DMS53 (cell line): ENCODE measurements around the gene ARFGAP3.
"Not testable (repeated sequence)": the region's sequence is repeated elsewhere in the genome, so short reads cannot be mapped to it uniquely, and the experiment has no call there.

Source experiments
- DNase-seq: peaks from one replicate; lab custom pipeline; 2025; lab: John Stamatoyannopoulos, UW

The ARFGAP3 gene

DNA sequence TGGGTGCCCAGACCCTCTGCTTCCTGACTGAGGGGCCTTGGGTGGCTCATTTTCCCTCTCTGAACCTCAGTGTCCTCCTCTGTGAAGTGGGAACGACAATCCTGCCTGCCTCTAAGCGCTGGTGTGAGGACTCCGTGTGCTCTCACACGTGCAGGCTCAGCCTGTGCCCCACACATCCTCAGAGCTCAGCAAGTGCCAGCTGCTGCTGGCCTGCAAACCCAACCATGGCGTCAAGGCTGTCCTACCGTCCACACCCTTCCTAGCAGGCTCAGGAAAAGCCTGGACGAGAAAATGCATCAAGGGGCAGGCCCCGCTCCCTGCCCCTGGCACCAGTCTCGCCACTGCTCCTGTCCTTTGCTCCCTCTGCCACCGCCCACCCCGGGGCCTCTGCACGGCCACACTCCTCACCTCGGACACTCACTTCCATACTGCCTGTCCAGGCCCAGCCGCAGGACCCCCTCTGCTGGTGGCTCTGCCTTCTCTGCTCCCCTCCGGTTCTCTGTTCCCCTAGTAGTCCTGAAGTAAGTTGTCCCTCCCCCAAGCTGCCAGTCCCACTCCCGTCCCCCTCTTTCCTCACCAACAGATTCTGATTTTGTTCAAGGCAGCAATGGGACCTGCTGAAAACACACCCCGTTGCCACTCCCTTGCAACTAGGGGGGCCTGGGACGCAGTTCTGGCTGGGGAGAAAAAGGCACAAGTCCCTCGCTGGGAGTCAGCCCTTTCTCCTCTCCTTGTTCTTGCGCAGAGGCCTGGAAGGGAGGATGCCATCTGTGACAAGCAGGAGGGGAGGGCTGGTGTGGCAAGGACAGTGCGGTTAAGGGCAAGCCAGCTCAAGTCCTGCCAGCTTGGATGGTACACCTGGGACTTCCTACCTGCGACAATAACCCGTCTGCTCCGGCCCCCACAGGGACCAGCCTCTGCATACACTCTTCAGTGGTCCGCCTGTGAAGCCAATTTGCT is 62.2 kb downstream of the ARFGAP3 start:
- no peak for DNase-seq

DNA sequence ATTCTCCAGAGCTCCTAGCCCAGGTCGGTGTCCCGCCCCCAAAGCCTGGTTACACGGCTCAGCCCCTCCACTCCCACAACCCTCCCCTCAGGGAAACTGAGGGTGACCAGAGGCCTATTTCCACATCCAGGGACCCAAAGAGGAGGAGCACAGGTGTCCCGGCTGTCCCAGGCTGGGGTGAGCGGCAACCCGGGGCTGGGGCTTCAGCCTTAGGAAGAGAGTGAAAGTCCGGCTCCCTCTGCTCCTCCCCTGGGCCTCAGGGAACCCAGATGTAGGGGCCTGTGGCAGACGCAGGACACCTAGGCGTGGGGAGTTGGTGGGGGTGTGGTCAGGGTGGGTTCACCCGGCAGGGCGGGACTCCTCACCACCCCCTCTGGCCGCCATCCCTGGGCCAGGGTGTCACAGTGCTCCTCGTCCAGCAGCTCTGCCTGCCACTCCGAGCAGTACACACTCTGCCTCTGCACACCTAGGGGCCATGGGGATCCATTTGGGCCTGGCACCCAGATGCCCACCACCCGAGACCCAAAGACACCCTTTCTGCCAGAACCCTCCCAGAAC is 63.1 kb downstream of the ARFGAP3 start:
- no peak for DNase-seq

DNA sequence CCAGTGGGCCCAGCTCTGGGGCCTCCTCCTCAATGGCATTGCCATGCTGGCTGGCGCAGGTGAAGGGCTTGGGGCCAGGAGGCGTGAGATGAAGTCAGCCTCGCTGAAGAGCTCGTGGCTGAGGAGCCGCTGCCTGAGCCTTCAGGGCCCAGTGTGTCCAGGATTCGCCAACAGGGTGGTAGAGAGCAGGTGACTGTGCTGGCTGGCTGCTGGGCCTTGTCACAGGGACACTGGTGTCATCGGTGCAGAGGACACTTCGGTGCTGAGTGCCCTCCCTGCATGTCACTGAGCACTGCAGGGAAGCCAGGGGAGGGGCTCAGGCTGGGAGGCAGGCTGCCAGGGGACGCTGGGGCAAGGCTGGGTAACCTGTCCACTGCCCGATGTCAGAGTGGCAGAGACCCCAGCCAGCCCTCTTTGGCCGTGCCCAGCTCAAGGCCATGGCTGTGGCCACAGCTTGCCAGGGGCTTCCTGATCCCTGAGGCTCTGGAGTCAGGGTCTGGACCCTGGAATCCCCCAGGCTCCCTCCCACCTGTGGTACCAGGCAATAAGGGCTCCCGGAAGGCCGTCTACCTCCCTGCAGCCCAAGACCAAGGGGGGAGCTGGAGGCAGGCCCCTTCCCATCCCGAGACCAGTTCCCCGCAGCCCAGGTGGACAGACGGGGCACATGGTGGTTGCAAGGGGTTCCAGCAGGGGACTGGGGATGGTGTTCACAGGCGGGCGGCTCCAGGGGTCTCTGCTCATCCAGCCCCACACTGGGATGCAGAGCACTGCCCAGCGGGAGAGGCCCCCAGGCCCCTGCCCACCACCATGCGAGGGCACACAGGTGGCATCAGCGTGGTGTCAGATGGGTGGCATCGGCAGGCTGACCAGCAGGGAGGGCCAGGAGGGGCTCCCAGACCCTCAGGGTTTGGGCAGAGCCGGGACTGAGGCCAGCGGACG is 63.9 kb downstream of the ARFGAP3 start:
- DNase-seq = peak; percentile 15

DNA sequence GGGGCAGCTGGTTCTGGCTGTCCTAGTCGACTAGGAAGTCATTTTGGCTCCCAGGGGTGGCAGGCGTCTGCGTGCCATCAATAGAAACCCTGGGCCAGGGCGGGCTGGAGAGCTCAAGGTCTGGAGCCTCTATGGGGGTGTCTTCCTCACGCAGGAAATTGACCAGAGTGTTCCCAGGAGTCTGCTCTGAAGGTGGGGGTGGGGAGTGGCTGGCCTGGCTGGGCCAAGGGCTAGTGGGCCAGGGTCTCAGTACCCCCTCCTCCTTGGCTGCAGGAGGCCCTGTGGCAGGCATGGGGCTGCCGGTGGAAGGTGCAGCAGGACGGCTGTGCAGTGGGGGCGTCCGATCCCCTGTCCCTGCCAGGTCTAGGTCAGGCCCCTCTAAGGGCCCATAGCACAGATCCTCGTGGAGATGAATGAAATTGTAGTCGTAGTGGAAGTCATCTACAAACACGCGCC is 64.6 kb downstream of the ARFGAP3 start:
- DNase-seq = no peak

DNA sequence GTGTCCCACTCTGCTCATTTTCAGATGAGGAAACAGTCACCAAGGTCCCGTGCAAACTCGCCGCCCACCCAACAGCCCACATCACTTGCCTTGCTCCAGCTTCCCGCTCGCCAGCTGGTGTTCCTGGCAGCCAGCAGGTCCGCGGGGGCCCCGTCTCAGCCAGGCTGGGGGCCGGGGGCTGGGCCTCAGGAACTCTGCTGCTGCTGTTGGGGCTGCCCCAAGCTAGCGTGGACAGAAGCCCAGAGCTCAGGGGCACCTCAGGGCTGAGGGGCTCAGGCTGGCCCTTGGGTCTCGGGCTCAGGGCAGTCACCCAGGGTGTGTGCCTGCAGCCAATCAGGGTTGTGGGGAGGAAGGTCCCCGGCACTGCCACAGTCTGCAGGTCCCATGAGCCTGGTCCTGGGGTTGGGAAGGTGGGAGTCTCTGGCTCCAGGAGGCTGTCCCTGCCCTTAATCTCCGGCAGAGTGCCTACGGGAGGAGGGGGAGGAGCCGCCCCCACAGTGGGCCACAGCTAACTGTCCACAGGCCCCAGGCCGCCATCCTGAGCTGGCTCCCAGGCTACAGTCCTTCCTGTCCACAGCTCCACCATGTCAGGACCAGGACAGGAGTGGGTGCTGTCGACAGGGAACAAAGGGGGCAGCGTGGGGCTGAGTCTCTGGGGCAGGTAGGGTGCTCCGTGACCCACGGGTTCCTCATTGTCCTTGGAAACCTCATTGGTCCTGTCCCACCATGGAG is 65.2 kb downstream of the ARFGAP3 start:
- no peak for DNase-seq

DNA sequence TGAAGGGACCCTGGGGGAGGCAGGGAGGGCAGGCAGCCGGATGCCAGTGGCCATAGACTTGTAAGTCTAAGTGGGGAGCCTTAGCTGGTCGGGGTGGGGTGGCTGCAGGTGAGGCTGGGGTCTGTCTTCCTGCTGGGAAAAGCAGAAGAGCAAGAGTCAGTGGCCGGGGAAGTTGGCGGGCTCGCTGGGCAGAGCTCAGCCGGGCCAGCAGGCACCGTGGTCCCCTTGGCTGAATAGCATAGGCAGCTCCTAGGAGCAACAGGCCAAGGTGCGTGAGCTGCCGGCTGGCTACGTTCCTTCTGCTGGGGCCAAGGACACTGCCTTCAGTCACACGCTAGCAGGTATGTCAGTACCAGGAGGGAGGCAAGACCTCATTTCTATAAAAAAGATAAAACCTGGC is 68.6 kb downstream of the ARFGAP3 start:
- DNase-seq = no peak

DNA sequence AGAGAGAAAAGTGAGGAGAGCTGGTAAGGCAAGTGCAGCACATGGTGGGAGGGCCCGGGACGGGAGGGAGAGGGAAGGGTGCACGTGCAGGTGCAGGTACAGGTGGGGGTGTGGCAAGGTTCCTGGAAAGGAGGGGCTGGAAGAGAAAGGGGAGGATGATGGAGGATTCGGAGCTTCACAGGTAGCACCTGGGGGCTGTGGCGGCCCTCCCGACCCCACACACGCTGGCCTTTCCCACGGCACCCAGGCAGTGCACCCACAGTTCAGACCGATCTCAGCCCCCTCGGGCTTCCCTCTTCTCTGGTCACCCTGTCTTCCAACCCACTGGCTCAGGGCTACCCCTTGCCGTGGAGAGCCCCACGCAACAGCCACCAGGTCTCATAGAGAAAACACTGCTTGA is 69.1 kb downstream of the ARFGAP3 start:
- DNase-seq = no peak

DNA sequence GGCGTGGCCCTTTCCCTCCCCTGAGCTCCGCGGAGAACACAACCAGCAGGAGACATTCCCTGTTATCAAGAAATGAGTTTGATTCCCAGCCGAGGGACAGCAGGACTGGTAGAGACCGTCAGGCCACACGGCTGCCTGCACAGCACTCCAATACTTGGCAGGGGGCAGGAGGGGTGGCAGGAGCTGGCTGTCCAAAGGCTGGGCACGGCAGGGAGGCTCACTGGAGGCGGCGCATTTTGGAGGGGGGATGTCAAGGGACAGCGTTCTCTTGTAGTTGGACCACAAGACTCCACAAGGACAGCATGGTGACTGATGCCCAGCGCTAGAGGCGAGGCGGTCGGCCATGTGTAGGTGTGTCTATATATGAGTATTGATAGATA is 69.7 kb downstream of the ARFGAP3 start:
- DNase-seq = no peak

DNA sequence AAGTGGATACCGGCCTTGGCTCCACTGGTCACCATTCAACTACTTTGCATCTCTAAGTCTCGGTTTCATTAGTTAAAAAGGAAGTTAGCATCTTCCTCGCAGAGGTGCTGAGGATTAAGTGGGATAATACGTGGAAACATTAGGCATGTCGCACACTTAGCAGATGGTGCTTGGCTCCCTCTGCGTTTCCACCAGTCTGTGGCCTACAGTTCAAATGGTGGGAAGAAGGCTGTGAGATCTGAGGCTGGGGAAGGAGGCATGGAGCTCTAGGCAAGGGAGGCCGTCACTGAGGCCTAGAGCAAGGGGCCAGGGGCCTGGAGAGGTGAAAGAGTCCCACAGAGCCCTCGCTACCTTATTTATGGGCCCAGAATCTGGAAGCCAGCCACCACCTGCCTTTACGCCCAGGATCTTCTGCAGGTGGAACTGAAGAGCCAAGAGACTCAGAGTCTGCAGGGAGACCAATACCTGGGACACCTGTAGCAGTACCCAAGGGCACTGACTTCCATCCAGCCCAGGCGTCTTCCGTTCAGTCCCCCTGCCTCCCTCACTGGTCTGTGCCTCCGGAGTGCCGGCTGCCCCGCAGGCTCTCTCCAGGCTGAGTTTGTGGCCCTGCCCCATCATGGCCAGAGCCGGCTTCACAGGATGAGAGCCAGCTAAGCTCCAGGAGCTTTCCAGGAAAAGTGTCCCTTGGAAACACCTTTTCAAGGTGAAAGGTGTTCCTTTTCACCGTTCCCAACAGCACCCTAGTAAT is 70.3 kb downstream of the ARFGAP3 start:
- no peak for DNase-seq

DNA sequence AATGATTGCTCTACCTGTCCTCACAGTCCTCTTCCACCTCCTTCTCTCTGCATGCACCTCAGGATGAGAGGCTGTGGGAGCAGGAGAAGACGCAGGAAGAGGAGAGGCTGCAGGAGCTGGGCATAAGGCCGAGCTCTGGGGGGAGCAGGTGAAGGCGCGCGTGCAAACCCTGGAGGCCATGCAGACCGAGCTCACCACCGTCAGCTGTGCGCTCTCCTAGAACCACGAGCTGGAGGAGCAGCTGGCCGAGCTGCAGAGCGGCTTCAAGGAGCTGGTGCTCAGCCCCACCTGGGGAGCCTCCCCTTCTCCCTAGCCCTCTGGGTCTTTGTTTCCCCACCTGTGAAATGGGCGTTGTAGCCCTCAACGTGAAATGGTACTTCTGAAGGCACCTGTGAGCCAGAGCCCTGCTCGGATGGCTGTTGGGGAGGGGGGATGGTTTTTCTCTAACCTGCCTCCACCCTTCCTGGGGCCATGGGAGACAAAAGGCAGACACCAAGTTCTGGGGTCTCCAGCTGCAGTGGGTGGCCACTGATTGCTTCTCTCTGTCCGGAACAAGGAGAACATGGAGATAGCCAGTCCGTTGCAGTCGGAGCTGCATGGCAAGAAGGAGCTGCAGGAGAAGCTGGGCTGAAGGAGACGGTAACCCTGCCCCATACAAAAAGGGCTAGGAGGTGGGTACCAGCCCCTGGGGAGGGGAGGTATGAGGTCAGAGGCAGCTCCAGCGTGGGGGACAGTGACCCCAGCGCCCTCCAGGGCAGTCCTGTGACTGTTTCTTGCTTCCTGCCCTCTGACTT is 71.2 kb downstream of the ARFGAP3 start:
- no peak for DNase-seq

DNA sequence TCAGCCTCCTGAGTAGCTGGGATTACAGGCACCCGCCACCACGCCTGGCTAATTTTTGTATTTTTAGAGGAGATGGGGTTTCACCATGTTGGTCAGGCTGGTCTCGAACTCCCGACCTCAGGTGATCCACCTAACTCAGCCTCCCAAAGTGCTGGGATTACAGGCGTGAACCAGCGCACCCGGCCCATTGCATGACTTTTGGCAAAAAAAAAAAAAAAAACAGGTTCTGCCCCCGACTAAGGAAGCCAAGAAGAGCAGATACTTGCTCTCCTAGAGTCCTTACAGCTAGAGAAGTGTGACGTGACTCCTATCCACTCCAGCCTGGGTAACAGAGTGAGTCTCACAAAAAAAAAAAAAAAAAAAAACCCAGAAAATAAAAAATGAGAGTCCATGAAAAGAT is 74.8 kb downstream of the ARFGAP3 start:
- not testable (repeated sequence) for DNase-seq

DNA sequence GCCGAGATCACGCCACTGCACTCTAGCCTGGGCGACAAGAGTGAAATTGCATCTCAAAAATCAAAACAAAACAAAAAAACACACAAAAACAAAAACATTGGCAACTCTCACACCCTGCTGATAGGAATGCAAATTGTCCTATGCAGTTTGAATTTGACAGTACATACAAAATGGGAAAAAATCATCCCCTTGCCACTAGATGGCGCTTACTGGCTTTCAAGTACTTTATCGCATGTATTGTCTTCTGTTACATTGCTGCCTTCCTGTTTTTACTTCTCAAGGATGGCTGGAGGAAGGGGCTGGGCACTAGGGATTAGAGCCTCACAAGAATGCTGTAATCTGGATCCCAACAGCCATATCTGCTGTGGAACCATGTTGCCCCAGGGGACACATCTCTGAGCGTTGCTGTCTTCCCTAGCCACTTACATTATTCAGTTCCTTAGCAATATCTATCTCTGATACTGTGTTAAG is 77.0 kb downstream of the ARFGAP3 start:
- DNase-seq = peak; percentile 88

DNA sequence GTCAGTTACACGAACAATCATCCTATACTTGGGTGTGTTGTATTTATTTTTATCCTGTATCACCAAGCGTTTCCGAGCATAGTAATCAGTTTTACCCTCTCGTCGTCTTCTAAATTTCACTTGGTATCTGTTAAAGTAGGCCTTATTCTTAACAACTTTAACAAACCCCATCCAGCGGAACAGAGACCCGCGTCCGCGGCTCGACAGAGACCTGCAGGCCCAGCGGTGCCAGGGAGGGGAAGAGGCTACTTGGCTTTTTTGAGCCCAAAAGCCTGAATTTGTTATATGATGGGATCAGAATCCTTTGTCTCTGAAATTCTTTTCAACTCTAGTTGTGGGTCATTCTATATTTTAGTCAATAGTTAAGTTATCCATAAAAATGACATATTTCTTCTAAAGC is 79.9 kb downstream of the ARFGAP3 start:
- no peak for DNase-seq

DNA sequence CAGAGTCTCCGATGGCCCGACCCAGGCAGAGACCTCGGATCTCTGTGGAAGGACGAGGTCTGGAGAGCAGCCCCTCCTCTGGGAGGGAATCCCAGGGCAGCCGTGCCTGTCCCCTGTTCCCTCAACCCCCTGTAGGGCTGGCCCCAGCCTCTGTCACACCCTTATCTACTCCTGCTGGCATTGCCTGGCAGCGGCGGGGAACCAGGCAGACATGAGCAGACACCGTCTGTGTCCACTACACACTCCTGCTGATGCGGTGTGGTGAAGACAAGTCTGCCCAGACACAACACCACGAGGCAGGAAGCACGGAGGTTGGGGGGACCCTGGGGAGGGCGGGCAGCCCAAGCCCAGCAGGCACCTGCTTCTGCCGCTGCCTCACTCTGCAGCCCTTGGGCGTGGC is 83.9 kb downstream of the ARFGAP3 start:
- no peak for DNase-seq

DNA sequence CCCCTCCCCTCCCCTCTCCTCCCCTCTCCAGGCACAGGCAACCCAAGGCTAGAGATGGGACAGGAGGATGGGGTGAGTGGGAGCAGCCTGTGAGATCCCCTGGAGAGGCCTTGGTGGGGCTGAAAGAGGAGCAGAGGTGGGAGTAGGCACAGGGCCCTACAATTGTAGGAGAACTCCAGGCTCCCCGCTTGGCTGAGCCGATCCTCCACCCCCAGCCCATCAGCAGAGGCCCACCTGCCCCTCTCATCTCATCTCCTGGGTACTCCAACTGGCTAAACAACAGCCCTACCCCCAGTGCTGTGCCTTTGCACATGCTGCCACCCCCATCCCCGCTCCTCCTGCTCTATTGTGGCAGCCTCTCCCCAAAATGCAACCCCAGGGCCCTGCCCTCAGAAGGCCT is 84.4 kb downstream of the ARFGAP3 start:
- no peak for DNase-seq

DNA sequence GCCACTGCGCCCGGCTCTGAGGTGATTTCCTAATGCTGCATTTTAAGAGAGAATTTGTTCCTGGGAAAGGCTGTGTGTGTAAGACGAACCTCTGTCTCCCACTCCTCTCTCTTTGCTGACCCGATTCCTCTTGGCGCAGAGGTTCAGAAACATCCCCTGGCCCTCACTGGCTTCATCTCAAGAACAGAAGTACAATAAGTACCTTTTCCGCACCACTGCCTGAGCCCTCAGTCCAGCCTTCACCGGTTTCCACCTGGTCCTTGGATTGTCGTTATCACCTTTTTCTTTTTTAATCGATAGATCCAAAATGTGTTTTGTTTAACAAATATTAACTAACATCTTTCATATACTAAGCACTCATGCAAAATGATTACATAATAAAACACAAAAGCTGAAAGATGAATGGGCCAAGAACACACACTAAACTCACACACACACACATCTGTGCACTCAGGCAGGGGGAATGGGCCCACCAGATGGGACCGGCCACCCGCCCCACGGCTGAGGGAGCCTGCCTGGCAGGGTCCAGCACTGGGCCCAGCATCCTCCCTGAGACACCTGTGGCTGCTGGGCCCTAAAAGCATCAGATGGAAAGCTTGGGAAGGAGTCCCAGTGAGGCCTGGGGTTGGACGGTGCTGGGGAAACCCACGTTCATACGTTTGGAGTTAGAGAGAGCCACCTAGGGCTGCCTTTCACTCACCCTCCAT is 86.0 kb downstream of the ARFGAP3 start:
- no peak for DNase-seq

DNA sequence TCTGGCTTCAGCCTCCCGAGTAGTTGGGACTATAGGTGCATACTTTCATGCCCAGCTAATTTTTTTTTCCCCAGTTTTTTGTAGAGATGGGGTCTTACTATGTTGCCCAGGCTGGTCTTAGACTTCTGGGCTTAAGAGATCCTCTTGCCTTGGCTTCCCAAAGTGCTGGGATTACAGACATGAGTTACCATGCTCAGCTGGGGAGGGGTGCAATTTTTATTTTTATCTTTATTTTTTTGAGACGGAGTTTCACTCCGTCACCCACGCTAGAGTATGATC is 86.7 kb downstream of the ARFGAP3 start:
- DNase-seq = no peak

DNA sequence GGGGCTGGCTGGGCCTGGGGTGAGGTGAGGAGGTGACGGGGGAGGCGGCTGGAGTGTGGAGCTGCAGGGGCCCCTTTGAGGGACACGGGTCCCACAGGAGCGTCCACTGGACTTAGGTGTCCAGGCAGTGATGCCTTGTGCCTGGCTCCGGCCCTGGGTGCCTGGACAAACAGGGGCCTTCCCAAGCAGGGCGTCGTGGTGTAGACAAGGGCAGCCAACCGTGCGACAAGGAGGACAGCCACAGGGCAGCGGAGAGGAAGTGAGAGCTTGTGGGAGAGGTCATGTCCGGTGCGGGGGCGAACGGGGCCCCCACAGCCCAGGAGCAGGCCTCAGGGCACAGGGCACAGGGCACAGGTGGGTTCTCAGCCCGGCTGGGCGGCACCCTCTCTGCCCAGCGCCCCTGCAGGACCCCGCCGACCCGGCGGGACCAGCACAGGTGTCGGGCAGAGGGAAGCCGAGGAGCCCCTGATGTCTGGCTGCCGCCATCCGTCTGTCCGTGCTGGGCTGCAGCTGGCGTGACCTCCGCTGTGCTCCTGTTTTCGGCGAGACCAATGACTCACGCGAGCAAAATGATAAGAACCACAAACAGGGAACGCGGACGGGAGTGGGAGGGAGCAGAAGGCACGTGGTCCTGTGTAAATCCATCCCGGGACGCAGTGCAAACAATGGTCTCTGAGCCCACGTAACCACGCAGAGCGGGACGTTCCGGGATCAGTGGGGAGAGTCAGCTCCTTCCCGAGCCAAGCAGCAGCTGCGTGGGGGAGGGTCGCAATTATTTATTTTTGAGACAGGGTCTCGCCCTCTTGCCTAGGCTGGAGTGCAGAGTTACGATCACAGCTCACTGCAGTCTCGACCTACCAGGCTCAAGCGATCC is 87.3 kb downstream of the ARFGAP3 start:
- peak; percentile 89 for DNase-seq

DNA sequence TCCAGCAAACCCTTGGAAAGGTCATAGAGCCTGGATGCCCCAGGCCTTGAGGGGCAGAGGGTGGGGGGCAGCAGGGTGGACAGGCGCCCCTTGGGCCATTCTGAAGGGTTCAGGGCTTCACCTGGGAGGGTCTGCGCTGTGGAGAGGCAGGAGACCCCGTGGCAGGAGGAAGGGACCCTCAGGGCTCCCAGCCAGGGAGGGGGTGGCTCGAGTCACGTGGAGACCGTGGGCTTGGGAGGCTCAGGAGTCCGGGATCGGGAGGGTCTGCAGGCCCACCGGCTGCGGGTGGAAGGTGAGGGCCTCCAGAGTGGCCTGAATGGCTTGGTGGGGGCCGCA is 87.9 kb downstream of the ARFGAP3 start:
- no peak for DNase-seq
